ENCODE results near the gene EEF2KMT. TPM values are rescaled to one million over a fixed set of nuclear protein-coding genes. Genes with fewer than 3 reads are reported as not detected.

EEF2KMT gene
- total RNA-seq, 2 donors from 2014 or later, result 5.6 to 8.4 TPM

DNA sequence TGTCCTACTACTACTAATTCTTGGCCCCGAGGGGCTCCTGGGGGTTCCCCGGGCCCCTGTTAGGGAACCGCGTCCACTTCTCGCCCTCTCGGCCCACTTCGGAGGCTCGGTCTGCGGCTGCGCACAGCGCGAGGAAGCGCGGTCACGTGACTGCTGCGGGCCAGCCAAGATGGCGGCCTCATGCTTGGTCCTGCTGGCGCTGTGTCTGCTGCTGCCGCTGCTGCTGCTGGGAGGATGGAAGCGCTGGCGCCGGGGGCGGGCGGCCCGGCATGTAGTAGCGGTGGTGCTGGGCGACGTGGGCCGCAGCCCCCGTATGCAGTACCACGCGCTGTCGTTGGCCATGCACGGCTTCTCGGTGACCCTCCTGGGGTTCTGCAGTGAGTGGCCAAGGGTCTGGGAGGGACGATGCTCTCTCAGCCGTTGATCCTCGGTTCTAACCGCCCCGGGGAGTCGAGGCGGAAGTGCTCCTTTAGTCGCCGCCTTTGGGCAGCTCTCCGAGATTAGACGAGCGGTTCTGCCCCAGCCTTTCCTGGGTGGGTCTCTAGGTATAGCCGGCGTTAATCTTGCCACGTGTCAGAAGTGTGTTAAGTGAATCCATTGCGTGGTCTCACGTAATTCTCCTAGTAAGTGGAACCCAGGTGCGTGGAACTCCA is 25.8 kb downstream of the EEF2KMT start, which contains the start of gene ALG1:
Gene ALG1, plus strand, starts transcription at position 163 of the 653 bp plus-strand sequence. Its CDS starts 7 bp downstream, at position 170.
- peak within 1 kb of the TSS; percentile 89 to 96 for H3K4me3 Mint-ChIP-seq
- H3K27ac Mint-ChIP-seq, result peak within 1 kb of the TSS; percentile 88
- H3K36me3 Mint-ChIP-seq (ENCODE audit: insufficient read depth in 2 of 2), result peaks cover 3 to 4% of the 10 kb centered on the region in 2 donors
- DNase-seq (peak; percentile 91 to 93), ATAC-seq (replicated peaks in 1 of 2) (peak; percentile 91 to 93)
- no peaks in the 10 kb centered on the region for H3K9me3 Mint-ChIP-seq
- no peaks in the 10 kb centered on the region for H3K27me3 Mint-ChIP-seq (ENCODE audit: low read depth)
- peaks cover 27% of the 10 kb centered on the region for H3K4me1 Mint-ChIP-seq (ENCODE audit: low read depth)

DNA sequence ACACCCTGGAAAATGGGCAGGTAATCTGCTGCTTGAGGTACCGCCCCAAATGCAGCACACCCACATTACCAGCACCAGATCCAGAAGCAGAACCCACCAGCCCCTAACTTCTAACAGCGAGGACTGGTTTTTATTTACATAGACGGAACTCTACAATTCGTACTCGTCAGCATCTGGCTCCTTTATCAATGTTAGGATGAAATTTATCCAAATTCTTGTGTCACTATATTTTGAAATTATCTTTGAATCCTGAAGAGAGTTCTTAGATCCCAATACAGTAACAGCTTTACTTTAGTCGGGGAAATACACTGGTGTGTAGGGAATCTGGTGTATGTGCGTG is 26.3 kb downstream of the EEF2KMT start:
- Mint-ChIP-seq H3K4me3 (peak overlapping the region; percentile 89 to 96), H3K27me3 (ENCODE audit: low read depth) (no peaks in the 10 kb centered on the region), H3K27ac (peak overlapping the region; percentile 88), H3K9me3 (no peaks in the 10 kb centered on the region), H3K4me1 (ENCODE audit: low read depth) (peaks cover 27% of the 10 kb centered on the region), H3K36me3 (ENCODE audit: insufficient read depth in 2 of 2) (peaks cover 3 to 4% of the 10 kb centered on the region in 2 donors)
- ATAC-seq (replicated peaks in 1 of 2) (no peak), DNase-seq (no peak)

- ATAC-seq (replicated peaks in 1 of 2) (no peak), DNase-seq (no peak)
- Mint-ChIP-seq H3K4me1 (ENCODE audit: low read depth) (peaks cover 27% of the 10 kb centered on the region), H3K27me3 (ENCODE audit: low read depth) (no peaks in the 10 kb centered on the region), H3K9me3 (no peaks in the 10 kb centered on the region), H3K4me3 (peak overlapping the region in 1 of 2 donors; percentile 89), H3K27ac (peak overlapping the region; percentile 88), H3K36me3 (ENCODE audit: insufficient read depth in 2 of 2) (peaks cover 3 to 4% of the 10 kb centered on the region in 2 donors)
These were observed 27.0 kb downstream of the EEF2KMT start for GRCh38 chr16:5070431-5071186.

DNA sequence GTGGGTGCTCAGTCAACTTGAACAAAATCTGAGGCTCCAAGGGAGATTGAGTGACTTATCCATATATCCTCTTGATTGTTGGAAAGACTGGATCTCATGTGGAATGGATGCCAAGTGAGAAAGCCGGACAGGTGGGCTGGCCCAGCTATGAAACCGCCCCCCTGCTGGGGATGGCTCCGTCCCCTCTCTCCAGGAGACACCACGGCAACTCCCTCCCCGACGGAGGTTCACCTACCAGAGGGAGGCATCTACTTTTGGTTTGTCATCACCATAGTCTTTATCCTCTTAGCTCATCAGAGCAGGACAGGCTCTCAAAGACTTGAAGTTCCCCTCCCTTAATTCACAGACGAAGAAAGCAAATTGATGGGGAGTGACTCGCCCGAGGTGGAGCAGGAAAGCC is 27.7 kb downstream of the EEF2KMT start:
- ATAC-seq (replicated peaks in 1 of 2) (no peak), DNase-seq (no peak)
- H3K36me3 Mint-ChIP-seq (ENCODE audit: insufficient read depth in 2 of 2), result no peaks in the 10 kb centered on the region
- no peak overlapping the region for H3K4me3 Mint-ChIP-seq
- H3K27ac Mint-ChIP-seq, result peak overlapping the region; percentile 42
- H3K4me1 Mint-ChIP-seq (ENCODE audit: low read depth), result peaks cover 27% of the 10 kb centered on the region
- no peaks in the 10 kb centered on the region for H3K9me3 Mint-ChIP-seq
- no peaks in the 10 kb centered on the region for H3K27me3 Mint-ChIP-seq (ENCODE audit: low read depth)

DNA sequence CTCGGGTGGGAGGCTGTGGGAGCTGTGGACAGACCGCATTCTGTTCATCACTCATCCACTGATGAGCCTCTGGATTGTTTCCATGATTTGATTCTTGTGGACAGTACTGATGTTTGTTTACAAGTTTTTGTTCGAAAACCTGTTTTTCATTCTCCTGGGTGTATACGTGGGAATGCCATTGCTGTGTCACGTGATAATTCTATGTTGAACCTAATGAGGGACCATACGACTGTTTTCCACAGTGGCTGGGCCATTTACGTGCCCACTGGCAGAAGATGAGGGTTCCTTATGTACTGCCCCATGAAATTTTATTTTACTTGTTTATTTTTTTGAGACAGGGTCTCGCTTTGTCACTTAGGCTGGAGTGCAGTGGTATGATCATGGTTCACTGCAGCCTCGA is 28.5 kb downstream of the EEF2KMT start:
- no peaks in the 10 kb centered on the region for H3K27me3 Mint-ChIP-seq (ENCODE audit: low read depth)
- ATAC-seq (replicated peaks in 1 of 2), result no peak
- no peak overlapping the region for H3K4me3 Mint-ChIP-seq
- peaks cover 27% of the 10 kb centered on the region for H3K4me1 Mint-ChIP-seq (ENCODE audit: low read depth)
- H3K9me3 Mint-ChIP-seq, result no peaks in the 10 kb centered on the region
- H3K36me3 Mint-ChIP-seq (ENCODE audit: insufficient read depth in 2 of 2), result no peaks in the 10 kb centered on the region
- no peak for DNase-seq
- H3K27ac Mint-ChIP-seq, result no peak overlapping the region

- no peaks in the 10 kb centered on the region for H3K9me3 Mint-ChIP-seq
- no peaks in the 10 kb centered on the region for H3K27me3 Mint-ChIP-seq (ENCODE audit: low read depth)
- DNase-seq (no peak), ATAC-seq (replicated peaks in 1 of 2) (no peak)
- H3K4me3 Mint-ChIP-seq, result no peak overlapping the region
- H3K4me1 Mint-ChIP-seq (ENCODE audit: low read depth), result peaks cover 9% of the 10 kb centered on the region
- H3K27ac Mint-ChIP-seq, result no peak overlapping the region
- no peaks in the 10 kb centered on the region for H3K36me3 Mint-ChIP-seq (ENCODE audit: insufficient read depth in 2 of 2)
These were observed 31.1 kb downstream of the EEF2KMT start for GRCh38 chr16:5066511-5066910.

DNA sequence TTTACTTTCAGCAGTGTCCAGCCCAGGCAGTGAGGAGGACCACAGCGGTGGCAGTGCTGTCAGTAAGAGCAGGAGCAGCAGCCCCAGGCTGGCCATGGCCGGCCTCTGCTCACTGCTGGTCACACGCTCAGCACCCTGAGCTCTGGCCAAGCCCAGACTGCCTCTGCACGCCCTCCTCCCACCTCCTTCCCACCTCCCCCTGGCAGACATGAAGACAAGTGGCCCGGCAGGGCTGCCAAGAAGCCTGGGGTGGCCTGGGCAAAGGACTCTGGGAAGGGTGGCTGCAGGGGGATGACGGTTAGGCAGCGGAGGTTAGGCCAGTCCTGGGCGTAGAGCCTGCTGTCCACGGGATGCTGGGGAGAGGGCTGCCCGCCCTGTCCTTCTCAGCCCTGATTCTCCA is 31.8 kb downstream of the EEF2KMT start, which contains the start of gene C16orf89:
Gene C16orf89, minus strand, starts transcription at position 144 of the 400 bp plus-strand sequence. Its CDS starts 48 bp downstream, at position 96.
- Mint-ChIP-seq H3K4me1 (ENCODE audit: low read depth) (peaks cover 2% of the 10 kb centered on the region), H3K27me3 (ENCODE audit: low read depth) (no peaks in the 10 kb centered on the region), H3K36me3 (ENCODE audit: insufficient read depth in 2 of 2) (no peaks in the 10 kb centered on the region), H3K27ac (no peak within 1 kb of the TSS), H3K4me3 (no peak within 1 kb of the TSS), H3K9me3 (no peaks in the 10 kb centered on the region)
- DNase-seq (no peak), ATAC-seq (replicated peaks in 1 of 2) (no peak)

GRCh38 chr16:5065326-5065725 is 32.3 kb downstream of the EEF2KMT start:
- no peak overlapping the region for H3K4me3 Mint-ChIP-seq
- no peak for ATAC-seq (replicated peaks in 1 of 2)
- H3K36me3 Mint-ChIP-seq (ENCODE audit: insufficient read depth in 2 of 2), result no peaks in the 10 kb centered on the region
- H3K4me1 Mint-ChIP-seq (ENCODE audit: low read depth), result no peaks in the 10 kb centered on the region
- no peak for DNase-seq
- no peaks in the 10 kb centered on the region for H3K27me3 Mint-ChIP-seq (ENCODE audit: low read depth)
- no peak overlapping the region for H3K27ac Mint-ChIP-seq
- H3K9me3 Mint-ChIP-seq, result no peaks in the 10 kb centered on the region

DNA sequence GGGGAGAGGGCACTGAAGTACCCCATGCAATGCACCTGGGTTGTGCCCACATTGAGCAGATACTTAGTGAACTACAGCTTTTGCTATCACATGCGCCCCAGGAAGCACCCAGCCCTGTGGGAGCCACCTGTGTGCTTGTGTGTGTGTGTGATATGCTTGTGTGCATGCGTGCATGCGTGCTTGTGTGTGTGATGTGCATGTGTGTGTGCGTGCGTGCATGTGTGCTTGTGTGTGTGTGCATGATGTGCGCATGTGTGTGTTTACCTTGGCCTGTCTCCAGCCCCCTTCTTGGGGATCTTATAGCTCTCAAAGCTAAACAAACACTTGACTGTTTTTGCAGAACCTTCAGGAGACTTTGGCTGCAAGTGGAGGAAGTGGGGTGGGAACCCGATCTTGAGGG is 32.7 kb downstream of the EEF2KMT start:
- no peaks in the 10 kb centered on the region for H3K4me1 Mint-ChIP-seq (ENCODE audit: low read depth)
- DNase-seq, result no peak
- H3K9me3 Mint-ChIP-seq, result no peaks in the 10 kb centered on the region
- no peak for ATAC-seq (replicated peaks in 1 of 2)
- no peak overlapping the region for H3K4me3 Mint-ChIP-seq
- H3K36me3 Mint-ChIP-seq (ENCODE audit: insufficient read depth in 2 of 2), result no peaks in the 10 kb centered on the region
- H3K27me3 Mint-ChIP-seq (ENCODE audit: low read depth), result no peaks in the 10 kb centered on the region
- no peak overlapping the region for H3K27ac Mint-ChIP-seq

DNA sequence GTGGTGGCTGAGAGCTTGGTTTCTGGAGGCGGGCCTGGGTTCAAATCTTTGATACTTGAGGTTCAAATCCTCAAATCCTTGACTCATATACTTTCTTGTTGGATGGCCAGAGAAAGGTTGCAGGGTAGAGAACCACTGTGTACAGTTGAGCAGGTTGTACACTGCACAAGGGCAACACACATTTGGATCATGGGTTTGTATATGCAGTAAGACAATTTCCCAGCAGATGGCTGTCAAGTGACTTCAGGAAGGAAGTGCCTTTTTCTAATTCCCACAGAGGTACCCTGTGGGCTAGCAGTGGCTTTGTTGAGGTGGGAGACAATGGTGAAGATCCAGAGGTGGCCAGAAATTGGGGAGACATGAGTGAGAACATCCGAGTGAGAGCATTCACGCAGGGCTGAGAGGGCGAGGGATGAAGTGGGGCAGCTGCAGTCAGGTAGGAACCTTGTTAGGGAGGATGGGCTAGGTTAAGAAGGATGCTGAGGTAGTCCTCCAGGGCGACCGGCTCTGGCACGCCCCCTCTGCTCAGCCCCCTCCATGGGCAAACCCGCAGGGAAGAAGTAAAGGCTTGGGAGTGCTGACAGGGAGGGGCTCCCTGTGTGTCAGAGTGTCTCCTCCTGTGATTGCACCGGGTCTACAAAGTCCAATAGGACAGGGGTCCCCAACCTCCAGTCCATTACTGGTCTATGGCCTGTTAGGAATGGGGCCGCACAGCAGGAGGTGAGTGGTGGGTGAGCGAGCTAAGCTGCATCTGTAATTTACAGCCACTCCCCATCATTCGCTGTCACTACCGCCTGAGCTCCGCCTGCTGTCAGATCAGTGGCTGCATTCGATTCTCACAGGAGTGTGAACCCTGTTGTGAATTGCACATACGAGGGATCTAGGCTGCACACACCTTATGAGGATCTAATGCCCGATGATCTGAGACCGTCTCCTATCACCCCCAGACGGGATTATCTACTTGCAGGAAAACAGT is 34.5 kb downstream of the EEF2KMT start:
- DNase-seq, result no peak
- ATAC-seq (replicated peaks in 1 of 2), result no peak

GRCh38 chr16:5062051-5062450 is 35.5 kb downstream of the EEF2KMT start:
- Mint-ChIP-seq H3K4me3 (no peak overlapping the region), H3K27me3 (ENCODE audit: low read depth) (no peaks in the 10 kb centered on the region), H3K4me1 (ENCODE audit: low read depth) (no peaks in the 10 kb centered on the region), H3K36me3 (ENCODE audit: insufficient read depth in 2 of 2) (no peaks in the 10 kb centered on the region), H3K9me3 (no peaks in the 10 kb centered on the region), H3K27ac (no peak overlapping the region)
- DNase-seq (no peak), ATAC-seq (replicated peaks in 1 of 2) (no peak)

More for the DNA sequence above, 34.5 kb downstream of the EEF2KMT start:
- Mint-ChIP-seq H3K4me3 (no peak overlapping the region), H3K36me3 (ENCODE audit: insufficient read depth in 2 of 2) (no peaks in the 10 kb centered on the region), H3K9me3 (no peaks in the 10 kb centered on the region), H3K27ac (no peak overlapping the region), H3K27me3 (ENCODE audit: low read depth) (no peaks in the 10 kb centered on the region), H3K4me1 (ENCODE audit: low read depth) (no peaks in the 10 kb centered on the region)

DNA sequence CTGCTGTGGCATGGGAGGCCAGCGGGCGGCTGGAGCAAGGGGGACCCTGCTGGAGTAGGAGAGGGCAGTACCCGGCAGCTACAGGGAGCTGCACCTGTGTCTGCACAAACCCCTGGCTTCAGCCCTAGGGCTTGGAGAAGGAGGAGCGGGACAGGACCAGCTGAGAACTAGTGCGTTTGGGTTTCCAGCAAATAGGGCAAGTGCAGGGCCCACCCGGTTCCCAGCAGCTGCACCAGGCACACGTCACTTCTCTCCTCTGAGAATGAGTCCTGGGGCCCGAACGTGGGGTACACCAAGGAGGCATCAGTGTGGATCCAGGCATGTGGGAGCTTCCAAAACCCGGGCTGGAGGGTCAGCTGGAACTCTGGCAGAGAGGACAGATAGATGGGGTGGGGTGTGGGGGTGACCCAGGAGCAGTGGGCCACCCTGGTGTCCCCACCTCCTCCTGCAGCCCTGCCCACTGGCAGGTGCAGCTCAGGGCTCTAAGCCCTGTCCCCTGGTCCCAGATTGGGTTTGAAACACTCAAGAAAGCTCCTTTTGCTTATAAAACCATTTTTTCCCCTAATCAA is 37.4 kb downstream of the EEF2KMT start:
- H3K36me3 Mint-ChIP-seq (ENCODE audit: insufficient read depth in 2 of 2), result no peaks in the 10 kb centered on the region
- ATAC-seq (replicated peaks in 1 of 2) (no peak), DNase-seq (no peak)
- H3K27me3 Mint-ChIP-seq (ENCODE audit: low read depth), result no peaks in the 10 kb centered on the region
- H3K4me1 Mint-ChIP-seq (ENCODE audit: low read depth), result no peaks in the 10 kb centered on the region
- H3K27ac Mint-ChIP-seq, result no peak overlapping the region
- H3K4me3 Mint-ChIP-seq, result no peak overlapping the region
- no peaks in the 10 kb centered on the region for H3K9me3 Mint-ChIP-seq

All from activated T-cell treated with anti-CD3 and anti-CD28 coated beads, Interleukin-2, amount 50 U/mL, for 72 hours (primary cell).